Adrenal gland (tissue), 5 donors: ENCODE results near the gene MKRN3.

Experiments used
- POLR2A ChIP-seq, 2 donors: fragments of 450-650 bp; IDR thresholded peaks; one replicate each; pipeline ENCODE4 v1.6.1; 2017; ENCODE audit warnings: antibody characterized with exemption in 2 of 2, mild to moderate bottlenecking in 2 of 2, moderate library complexity in 1 of 2
- TF ChIP-seq, protein P1 (sequence below), 6 experiments: fragments of 450-650 bp in 4 of 6; fragments of 200-600 bp in 2 of 6; sonication (generic) in 1 of 6; IDR thresholded peaks; 1 replicate in 5 of 6; 2 replicates in 1 of 6; pipeline versions ENCODE4 v1.5.1 to v1.8.0; 2016 to 2021; ENCODE audit warnings: antibody characterized with exemption in 6 of 6, mild to moderate bottlenecking in 2 of 6, moderate library complexity in 1 of 6
- donor health status: DM: no; HTN: no; CAD: no.

DNA sequence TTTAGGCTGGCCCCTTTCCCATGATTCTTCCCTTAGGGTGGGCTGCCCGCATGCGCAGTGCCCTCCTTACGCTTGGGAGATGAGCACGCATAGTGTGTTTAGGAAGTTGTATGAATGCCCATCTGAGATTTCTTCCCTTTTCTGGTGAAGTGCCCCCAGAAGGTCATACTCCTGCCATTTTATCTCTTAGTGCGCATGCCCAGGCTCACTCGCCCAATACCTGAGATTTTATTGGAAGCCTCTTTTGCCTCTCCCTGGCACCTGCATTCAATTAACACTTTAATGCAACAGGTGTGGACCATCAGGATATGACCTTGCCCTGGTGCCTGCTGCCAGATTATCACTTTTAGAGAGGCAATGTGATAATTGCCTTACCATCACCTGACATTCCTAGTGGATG, 36.6 kb downstream of the MKRN3 start:
- TF ChIP-seq POLR2A (IDR thresholded peaks at IDR 0.05), result no peak
- TF ChIP-seq, protein P1, sequence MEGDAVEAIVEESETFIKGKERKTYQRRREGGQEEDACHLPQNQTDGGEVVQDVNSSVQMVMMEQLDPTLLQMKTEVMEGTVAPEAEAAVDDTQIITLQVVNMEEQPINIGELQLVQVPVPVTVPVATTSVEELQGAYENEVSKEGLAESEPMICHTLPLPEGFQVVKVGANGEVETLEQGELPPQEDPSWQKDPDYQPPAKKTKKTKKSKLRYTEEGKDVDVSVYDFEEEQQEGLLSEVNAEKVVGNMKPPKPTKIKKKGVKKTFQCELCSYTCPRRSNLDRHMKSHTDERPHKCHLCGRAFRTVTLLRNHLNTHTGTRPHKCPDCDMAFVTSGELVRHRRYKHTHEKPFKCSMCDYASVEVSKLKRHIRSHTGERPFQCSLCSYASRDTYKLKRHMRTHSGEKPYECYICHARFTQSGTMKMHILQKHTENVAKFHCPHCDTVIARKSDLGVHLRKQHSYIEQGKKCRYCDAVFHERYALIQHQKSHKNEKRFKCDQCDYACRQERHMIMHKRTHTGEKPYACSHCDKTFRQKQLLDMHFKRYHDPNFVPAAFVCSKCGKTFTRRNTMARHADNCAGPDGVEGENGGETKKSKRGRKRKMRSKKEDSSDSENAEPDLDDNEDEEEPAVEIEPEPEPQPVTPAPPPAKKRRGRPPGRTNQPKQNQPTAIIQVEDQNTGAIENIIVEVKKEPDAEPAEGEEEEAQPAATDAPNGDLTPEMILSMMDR (IDR thresholded peaks at IDR 0.05), result no peak
